GM21447 (cell line): ENCODE data around the gene CYP2S1.
"Not testable (repeated sequence)": the region's sequence is repeated elsewhere in the genome, so short reads cannot be mapped to it uniquely, and the experiment has no call there.

Source experiments
- ATAC-seq: cut with Tn5 transposase; IDR thresholded peaks from one replicate; pipeline ENCODE4 v1.9.1; 2021; ENCODE audit not compliant: unreplicated experiment

CYP2S1 gene

GRCh38 chr19:41194157-41194552, 1.1 kb downstream of the CYP2S1 start:
- ATAC-seq: no peak

GRCh38 chr19:41195675-41196497, 2.9 kb downstream of the CYP2S1 start:
- no peak for ATAC-seq

- no peak for ATAC-seq
These were observed 5.5 kb downstream of the CYP2S1 start for GRCh38 chr19:41198559-41198958.

- no peak for ATAC-seq
These were observed 10.4 kb downstream of the CYP2S1 start for GRCh38 chr19:41203371-41203770.

- ATAC-seq: not testable (repeated sequence)
These were observed 11.3 kb downstream of the CYP2S1 start for GRCh38 chr19:41204338-41204737.

GRCh38 chr19:41205995-41206394, 13.0 kb downstream of the CYP2S1 start:
- no peak for ATAC-seq

GRCh38 chr19:41206456-41206855, 13.4 kb downstream of the CYP2S1 start:
- no peak for ATAC-seq

- ATAC-seq: no peak
These were observed 14.1 kb downstream of the CYP2S1 start for GRCh38 chr19:41206926-41207750.

GRCh38 chr19:41214161-41214560, 21.1 kb downstream of the CYP2S1 start:
- no peak for ATAC-seq

- ATAC-seq: no peak
These were observed 24.7 kb downstream of the CYP2S1 start for GRCh38 chr19:41217741-41218140.

- no peak for ATAC-seq
These were observed 25.2 kb downstream of the CYP2S1 start for GRCh38 chr19:41218249-41218614.

- no peak for ATAC-seq
These were observed 25.8 kb downstream of the CYP2S1 start, which contains the start of gene AXL for GRCh38 chr19:41218615-41219507. AXL (plus strand) TSS chr19:41219223; CDS start chr19:41219393, 170 bp downstream.

GRCh38 chr19:41219924-41220567, 27.0 kb downstream of the CYP2S1 start:
- ATAC-seq: no peak

GRCh38 chr19:41220811-41221210, 27.8 kb downstream of the CYP2S1 start:
- no peak for ATAC-seq

- no peak for ATAC-seq
These were observed 28.6 kb downstream of the CYP2S1 start for GRCh38 chr19:41221514-41222205.

GRCh38 chr19:41222240-41222639, 29.2 kb downstream of the CYP2S1 start:
- no peak for ATAC-seq

- no peak for ATAC-seq
These were observed 30.6 kb downstream of the CYP2S1 start for GRCh38 chr19:41223431-41224234.

- no peak for ATAC-seq
These were observed 31.6 kb downstream of the CYP2S1 start for GRCh38 chr19:41224632-41225031.
